GM19452 (cell line): Measurements from ENCODE around the gene MAN2A2.
"Not testable (repeated sequence)": the region's sequence is repeated elsewhere in the genome, so short reads cannot be mapped to it uniquely, and the experiment has no call there.

Source experiments
- ATAC-seq: cut with Tn5 transposase; IDR thresholded peaks from one replicate; pipeline ENCODE4 v1.9.1; 2021; ENCODE audit not compliant: unreplicated experiment

The MAN2A2 gene

DNA sequence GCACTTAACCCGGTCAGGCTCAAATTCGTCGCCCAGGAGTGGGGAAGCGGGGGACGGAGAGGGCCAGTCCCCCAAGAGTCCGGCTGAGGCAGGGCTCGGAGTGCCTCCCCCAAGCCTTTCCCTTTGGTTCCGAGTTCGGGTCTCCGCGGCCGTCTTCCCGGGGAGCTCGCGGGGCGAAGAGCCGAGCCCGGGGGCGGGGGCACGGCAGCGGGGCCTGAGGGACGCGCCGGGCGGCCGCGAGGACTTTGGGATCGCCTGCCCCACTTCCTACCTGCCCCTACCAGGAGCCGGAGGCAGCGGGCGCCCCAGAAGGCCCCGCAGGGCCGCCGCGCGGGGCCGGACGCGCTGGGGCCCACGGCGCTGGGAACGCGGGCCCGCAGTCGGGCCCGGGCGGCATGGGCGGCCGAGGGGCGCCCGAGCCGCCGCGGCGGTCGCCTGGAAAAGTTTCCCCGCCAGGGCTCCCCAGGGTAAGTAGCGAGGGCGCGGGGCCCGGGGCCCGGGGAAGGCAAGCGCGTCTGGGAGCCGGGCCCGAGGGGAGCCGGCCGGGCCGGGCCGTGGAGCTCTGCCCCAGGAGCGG is 31.9 kb upstream of the MAN2A2 start:
- ATAC-seq: no peak

DNA sequence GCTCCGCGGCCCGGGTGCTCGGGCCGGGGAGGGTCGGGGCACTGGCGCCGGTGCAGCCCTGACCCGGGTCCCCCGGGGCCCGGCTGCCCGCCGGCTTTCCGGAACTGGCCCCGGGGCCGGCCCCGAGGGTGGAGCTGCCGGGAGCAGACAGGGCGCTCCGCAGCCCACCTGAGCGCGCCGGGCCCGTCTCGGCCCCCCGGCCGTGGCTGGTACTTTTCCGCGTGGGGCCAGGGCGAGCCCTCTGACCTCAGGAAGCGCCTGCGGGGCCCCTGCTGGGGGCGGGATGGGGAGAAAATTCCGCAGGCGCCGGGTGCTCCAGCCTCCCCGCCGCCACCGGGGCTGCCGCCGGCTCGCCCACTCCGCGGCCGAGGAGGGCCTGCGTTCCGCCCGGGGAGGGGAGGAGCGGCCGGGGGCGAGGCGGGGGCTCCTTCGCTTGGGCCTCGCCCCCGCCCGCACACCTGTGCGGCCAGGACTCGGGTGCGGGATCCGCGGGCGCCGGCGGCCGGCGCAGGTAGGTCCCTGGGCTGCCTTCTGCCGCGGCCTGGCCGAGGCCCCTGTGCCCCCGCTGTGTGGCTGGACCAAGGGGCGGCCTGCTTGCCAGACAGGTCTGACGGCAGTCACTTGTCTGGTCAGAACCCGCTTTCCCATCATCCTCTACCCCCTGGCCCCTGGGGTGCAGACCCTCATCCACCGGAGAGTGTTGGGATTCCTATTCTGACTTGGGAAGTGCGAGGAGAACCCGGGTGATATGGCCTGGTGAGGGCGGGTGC is 31.2 kb upstream of the MAN2A2 start:
- no peak for ATAC-seq

DNA sequence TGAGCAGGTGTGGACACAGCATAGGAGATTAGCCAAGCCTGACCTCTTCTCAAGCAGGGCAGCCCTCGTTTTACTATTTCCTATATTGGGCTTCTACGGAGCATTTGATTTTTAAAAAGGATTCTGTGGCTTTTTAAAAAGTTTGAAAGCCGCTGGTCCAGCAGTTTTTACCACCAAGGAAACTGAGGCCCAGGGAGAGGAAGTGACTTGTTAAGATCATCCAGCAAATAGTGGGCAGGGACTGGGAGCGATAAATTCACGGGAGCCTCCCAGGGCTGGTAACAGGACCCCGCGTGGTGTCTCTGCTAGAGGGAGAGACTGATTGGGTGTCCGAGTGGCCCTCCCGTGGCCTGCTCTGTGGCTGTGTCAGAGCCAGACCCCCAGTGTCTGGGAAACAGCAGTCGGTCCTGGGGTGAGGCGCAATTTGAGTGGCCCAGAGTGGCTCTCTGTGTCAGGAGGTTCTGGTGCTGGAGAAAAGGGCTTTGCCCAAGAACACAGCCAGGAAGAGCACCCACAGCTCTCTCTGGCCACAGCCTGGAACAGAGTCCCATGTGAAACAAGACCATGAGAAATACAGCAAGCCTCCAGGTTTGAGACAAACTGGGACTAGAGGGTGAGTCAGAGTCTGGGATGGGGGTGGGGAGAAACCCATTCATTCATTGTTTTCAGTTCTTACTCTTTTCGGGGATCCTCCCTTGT is 30.5 kb upstream of the MAN2A2 start:
- no peak for ATAC-seq

DNA sequence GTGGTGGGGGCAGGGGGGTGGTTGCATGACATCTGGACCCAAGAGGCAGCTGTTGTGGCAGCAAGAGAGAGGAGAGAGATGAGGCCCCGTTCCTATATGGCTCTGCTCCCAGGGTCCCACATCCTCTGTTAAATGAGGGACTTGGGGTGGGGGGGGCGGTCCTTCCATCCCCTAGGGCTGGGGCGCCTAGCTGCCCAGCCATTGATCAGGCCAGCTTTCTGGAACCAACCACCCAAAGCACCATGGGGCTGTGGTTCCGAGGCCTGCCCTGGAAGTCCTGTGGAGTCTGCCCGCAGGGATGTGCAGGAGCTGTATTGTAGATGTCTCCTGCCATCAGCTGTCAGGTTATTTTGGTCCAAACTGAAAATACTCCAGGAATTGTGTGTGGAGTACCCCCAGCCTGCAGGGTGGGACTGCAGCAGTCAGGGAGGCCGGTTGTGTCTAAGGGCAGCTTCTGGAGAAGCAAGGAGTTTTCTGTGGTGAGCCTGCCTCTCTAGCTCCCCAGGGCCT is 29.6 kb upstream of the MAN2A2 start:
- no peak for ATAC-seq

DNA sequence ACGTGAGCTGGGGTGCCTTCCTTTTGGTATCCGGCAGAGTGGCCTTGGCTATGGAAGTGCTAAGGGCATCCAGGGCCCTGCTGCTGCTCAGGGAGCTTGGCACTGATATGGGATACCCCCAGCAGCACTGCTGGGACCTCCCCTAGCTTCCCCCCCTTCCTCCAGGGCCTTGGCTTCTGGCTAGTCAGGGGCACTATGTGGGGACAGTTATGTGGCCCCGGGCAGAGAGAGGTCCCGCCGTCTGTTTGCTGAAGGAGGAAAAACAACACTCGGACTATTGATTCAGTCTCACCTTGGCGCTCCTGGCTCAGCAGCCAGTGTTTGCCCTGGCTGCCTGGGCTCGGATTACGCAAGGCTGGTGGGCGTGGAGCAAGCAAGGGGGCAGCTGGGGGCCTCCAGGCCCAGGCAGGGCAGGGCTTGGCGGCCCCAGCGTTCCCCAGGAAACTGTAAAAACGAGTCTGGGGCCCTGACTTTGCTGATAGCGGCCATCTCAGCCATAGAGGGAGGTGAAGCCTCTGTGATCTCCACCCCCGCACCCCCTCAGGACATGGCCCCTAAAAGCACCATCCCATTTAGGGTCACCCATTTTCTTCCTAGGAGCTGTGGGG is 29.0 kb upstream of the MAN2A2 start:
- no peak for ATAC-seq

DNA sequence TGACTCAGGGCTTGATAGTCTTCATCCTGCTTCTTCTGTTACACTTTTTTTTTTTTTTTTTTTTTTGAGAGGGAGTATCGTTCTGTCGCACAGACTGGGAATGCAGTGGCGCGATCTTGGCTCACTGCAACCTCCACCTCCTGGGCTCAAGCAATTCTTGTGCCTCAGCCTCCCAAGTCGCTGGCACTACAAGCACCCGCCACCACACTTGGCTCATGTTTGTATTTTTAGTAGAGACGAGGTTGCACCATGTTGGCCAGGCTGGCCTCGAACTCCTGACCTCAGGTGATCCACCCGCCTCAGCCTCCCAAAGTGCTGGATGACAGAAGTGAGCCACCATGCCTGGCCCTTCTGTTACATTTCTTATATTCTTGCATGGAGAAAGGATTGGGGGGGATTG is 28.1 kb upstream of the MAN2A2 start:
- ATAC-seq: not testable (repeated sequence)

DNA sequence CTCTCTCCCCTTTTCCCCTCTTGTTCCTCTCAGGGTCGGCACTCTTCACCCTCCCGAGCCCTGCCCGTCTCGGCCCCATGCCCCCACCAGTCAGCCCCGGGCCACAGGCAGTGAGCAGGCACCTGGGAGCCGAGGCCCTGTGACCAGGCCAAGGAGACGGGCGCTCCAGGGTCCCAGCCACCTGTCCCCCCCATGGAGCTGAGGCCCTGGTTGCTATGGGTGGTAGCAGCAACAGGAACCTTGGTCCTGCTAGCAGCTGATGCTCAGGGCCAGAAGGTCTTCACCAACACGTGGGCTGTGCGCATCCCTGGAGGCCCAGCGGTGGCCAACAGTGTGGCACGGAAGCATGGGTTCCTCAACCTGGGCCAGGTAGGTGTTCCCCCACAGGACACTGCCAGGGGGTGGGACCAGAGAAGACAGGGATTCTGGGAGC is 27.5 kb upstream of the MAN2A2 start:
- ATAC-seq: no peak

- no peak for ATAC-seq
Observed at GRCh38 chr15:90876046-90876445, 27.1 kb upstream of the MAN2A2 start.

GRCh38 chr15:90876512-90877170 is 26.5 kb upstream of the MAN2A2 start:
- ATAC-seq: no peak

DNA sequence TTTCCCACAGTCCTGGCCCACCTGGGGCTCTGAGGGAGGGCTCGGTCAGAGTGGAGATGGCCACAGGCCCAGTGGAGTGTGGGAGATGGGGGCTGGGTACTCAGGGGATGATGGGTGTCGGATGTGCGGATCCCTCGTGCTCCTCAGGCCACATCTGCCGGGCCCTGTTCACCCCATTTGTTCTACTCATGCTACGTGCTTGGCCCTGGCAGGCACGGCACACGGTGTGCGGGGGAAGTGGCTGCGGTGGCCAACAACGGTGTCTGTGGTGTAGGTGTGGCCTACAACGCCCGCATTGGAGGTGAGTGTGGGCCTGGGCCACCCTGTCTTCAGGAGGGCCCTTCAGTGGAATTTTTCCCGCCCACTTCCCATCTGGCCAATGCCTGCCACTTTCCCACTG is 25.8 kb upstream of the MAN2A2 start:
- no peak for ATAC-seq

DNA sequence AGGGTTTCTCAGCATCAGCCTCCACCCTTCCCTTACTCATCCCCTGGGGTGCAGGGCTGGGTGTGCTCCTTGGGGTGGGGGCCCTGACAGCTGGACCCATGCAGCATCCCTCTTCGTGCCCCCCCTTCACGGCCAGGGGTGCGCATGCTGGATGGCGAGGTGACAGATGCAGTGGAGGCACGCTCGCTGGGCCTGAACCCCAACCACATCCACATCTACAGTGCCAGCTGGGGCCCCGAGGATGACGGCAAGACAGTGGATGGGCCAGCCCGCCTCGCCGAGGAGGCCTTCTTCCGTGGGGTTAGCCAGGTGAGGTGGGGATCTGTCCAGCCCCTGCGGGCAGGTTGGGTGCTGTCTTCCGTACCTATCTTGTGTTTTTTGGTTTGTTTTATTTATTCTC is 25.1 kb upstream of the MAN2A2 start:
- no peak for ATAC-seq

- ATAC-seq: no peak
Observed at GRCh38 chr15:90878660-90879059, 24.4 kb upstream of the MAN2A2 start.

GRCh38 chr15:90879730-90880366 is 23.3 kb upstream of the MAN2A2 start:
- ATAC-seq: no peak

GRCh38 chr15:90880381-90881145 is 22.5 kb upstream of the MAN2A2 start:
- no peak for ATAC-seq

GRCh38 chr15:90881181-90881977 is 21.7 kb upstream of the MAN2A2 start:
- ATAC-seq: no peak

DNA sequence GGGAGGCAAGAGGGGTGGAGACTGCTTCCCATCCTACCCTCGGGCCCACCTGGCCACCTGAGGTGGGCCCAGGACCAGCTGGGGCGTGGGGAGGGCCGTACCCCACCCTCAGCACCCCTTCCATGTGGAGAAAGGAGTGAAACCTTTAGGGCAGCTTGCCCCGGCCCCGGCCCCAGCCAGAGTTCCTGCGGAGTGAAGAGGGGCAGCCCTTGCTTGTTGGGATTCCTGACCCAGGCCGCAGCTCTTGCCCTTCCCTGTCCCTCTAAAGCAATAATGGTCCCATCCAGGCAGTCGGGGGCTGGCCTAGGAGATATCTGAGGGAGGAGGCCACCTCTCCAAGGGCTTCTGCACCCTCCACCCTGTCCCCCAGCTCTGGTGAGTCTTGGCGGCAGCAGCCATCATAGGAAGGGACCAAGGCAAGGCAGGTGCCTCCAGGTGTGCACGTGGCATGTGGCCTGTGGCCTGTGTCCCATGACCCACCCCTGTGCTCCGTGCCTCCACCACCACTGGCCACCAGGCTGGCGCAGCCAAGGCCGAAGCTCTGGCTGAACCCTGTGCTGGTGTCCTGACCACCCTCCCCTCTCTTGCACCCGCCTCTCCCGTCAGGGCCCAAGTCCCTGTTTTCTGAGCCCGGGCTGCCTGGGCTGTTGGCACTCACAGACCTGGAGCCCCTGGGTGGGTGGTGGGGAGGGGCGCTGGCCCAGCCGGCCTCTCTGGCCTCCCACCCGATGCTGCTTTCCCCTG is 21.0 kb upstream of the MAN2A2 start:
- ATAC-seq: no peak

- ATAC-seq: no peak
Observed at GRCh38 chr15:90882781-90883525, 20.1 kb upstream of the MAN2A2 start.

DNA sequence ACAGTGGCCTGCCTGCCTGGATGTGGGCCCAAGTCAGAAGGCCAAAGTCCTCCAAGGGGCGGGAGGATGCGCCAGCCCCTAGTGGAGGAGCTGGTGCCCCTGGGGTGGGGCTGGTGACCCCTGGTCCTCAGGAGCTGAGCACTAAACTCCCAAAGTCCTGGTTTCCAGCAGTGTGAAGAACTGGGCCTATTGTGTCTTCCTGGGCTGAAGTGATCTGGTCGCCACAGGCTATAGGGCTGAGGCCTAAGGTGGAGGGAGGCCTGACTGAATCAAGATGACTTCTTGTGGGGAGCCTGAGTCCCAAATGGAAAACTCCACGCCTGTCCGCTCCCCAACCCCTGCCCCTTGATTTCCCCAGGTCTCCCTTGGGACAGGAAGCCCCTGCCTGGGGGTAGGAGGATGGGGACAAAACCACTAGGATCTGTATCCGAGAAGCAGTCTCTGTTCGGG is 19.6 kb upstream of the MAN2A2 start:
- ATAC-seq: no peak
